Urothelium cell line (cell line): ENCODE results near the gene IQGAP2.

Source experiments
- DNase-seq: peaks from one replicate; pipeline ENCODE4 v3.0.0; 2011; ENCODE audit warnings: low spot score, mixed read lengths
- FAIRE-seq: peaks from 2 replicates; lab custom pipeline; 2011; peaks lifted over from hg19 to GRCh38; lab: Jason Lieb, UNC

Gene IQGAP2

DNA sequence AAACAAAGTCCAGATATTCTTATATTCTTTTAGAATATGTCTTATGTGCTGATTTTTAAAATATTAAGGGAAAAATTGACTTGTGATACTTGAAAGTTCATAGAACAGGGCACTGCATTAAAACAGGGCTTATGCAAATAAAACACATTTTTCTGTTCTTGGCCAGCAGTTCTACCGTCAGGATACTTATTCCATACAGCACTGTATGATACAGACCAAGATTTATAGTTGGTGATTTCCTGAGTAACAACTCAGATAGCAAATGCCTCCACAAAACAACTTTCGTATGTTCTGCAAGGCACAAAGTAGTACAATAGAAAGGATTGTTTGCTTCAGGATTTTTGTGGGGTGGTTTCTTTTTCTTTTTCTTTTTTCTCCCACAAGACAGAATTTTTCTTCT lies 150.2 kb downstream of the IQGAP2 start:
- FAIRE-seq (no peak), DNase-seq (no peak)

DNA sequence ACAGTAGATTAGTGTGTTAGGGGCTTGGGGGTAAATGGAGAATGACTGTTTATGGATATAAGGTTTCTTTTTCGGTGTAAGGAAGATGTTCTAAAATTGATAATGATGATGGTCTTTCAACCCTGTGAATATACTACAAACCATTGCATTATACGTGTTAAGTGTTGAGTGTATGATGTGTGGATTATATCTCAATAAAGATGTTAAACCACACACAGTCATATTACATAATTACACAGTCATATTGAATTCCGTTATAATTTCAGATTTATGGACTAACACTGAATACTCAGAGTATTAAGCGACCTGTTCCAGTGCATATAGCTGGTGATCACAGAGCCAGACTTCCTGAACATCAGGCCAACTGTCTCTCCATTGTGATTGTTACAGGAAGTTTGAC lies 152.0 kb downstream of the IQGAP2 start:
- DNase-seq: no peak

DNA sequence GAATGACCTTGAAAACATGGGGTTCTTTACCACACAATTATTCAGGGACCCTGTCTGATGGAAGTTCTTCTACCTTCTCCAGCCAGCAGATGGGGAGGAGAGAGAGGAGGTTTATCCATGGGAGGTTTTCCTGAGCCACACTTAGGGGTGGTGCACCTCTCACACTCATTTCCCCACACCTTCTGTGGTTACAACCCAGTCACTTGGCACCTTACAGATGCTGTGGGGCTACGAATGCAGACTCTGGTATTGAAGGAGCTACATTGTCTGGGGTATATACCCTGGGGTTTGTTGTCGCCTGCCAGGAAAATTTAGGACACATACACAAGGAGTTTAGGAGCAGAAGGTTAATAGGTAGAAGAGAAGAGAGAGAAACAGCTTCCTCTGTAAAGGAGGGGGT lies 152.6 kb downstream of the IQGAP2 start:
- DNase-seq: no peak
- no peak for FAIRE-seq

More for the DNA sequence above, 152.0 kb downstream of the IQGAP2 start:
- FAIRE-seq: no peak

DNA sequence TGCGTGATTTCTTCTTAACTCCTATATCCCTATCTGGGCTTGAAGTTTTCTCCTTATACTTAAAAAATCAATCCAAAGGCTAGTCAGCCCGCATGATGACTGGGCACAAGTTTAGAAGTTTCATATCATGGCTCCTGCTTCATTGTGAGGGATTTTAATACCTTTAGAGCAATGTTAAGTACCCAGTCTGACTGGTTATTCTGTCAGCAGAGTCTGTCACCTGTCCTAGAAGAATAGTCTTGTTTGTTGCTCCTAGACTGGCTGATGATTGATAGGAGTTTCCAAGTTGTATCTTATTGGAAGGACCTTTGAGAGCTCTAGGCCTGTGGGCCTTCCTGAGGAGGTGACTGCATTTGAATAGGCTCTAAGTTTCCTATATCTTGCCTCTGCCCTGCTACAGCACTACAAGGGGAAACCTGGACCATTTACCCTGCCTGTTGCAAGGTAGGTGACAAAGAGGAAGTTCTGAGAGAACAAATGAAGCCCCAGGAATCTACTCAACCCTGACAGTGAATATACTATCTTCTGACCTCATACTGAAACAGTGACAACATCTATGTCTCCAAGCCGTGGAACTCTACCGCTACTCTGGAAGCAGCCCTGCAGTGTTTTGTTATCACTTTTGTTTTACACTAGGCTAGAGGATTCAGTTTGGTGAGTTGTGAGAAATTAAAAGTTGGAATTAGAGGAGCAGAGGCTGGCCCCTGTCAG lies 153.6 kb downstream of the IQGAP2 start:
- no peak for FAIRE-seq
- DNase-seq: no peak

DNA sequence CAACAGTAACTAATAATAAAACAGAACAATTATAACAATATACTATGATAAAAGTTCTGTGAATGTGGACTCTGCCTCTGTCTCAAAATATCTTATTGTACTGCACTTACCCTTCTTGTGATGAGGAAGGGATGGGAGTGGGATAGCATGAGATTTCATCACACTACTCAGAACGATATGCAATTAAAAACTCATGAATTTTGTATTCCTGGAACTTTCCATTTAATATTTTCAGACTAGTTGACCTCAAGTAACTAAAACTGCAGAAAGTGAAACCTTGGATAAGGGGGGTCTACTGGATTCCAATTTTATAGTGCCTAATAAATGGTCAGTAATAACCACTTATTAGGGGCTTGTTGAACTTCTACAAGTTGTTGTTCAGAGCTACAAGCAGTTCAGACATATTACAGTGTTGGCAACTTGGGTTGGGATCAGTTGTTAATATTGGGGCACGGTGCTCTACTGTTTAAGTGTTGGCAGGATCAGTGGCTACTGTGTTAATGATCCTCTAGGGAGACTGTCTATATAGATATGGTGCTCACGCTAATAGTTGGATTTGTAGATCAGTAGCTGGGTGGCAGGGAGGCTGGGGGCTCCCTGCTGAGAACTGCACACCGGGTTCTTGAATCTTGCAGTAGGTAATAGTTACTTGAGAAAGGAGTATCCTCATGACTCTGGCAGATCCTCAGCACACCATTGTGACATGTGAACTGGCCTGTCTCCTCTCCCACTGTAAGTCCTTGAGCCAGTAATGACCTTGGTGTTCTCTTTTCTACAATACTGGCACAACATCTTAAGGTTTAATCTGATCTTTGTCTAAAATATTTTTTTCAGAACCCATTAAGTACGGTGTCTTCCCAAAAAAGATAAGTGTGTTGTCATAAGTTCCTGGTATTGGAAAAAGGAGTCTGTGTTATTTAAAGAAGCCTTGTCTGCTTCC lies 158.1 kb downstream of the IQGAP2 start:
- no peak for FAIRE-seq
- no peak for DNase-seq

DNA sequence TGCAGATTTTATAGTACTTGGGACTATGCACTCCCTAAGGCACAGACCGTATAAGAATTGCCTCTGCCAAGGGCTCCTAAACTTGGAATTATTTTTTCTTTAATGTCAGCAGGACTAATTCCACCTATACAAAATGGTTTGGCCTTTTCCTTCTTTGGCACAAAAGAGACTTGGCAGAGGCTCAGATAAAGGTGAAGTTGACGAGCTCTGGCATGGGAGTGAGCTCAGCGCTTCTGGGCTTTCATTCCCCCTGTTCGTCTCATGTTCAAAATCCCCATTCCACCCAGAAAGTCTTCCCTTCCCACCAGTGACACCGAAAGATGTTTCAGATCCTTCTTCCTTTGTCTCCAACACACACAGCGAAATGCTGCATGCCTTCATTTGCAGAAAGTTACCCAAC lies 158.9 kb downstream of the IQGAP2 start:
- FAIRE-seq: no peak

DNA sequence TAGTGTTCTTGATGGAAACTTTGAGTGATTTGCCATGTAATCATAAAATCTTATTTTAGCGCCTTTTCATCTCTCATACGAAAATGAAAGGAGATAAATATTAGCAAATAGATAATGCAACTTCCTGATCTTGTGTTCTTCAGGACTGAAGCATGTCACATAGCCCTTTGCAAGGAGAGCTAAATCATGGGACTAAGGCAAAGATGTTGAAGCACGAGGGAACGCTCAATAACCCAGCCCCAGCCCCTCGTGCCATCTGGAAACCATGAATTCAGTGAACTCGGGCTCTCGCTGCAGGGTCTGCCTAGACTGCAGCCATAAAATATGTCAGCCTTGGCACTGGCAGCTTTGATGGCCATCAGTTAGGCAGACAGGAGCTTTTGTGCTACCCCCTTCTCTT lies 161.9 kb downstream of the IQGAP2 start:
- no peak for DNase-seq
- no peak for FAIRE-seq

More for the DNA sequence above, 158.9 kb downstream of the IQGAP2 start:
- no peak for DNase-seq

DNA sequence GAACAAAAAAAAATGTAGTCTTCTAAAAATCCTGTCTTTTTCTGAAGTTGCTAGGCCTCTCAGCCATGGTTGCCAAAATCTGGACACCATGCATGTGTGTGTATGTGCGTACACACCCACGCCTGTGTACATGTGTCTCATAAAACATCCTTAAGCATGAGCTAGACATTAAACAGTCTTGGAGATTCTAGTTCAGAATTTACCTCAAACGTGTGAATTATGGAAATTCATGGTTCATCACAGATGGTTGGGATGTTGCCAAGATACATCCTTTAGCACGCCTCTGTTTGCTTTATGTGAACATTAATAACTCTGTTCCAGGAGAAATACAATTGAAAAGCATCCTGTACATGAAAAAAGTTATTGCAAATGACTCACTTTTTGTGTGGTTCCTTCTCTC lies 167.1 kb downstream of the IQGAP2 start:
- DNase-seq (no peak), FAIRE-seq (no peak)

DNA sequence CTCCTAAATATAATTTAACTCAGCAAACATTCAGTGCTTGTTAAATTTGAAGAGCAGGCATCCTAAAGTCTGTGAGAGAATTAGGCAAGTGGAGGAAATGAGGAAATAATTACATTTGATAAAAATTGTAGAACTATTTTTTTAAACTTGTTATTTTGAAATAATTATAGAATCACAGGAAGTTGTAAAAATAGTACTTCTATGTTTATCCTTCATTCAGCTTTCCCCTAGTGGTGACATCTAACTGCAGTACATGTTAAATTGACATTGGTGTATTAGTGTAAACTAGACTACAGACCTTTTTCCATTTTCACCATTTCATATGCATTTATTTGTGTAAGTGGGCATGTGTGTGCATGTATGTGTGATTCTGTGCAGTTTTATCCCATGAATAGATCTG lies 168.5 kb downstream of the IQGAP2 start:
- DNase-seq (no peak), FAIRE-seq (no peak)

DNA sequence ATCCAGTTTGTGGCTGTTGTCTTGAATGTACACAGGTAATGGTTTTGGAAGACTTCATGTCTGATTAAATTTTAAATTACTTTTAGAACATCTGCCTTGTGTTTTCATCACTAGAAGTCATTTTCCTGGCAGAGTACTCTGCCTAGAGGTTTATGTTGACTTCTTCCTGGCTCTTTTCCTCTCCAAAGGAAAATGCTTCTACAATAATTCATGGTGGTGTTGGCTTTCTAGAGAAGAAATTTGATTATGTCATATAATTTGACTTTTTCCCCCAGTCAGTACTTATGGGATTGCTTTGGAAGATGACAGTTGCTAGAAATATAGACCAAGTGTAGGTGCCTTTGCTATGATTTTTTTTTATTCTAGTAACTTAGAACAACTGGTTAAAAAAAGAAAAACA lies 173.4 kb downstream of the IQGAP2 start:
- DNase-seq: no peak
- FAIRE-seq: no peak

DNA sequence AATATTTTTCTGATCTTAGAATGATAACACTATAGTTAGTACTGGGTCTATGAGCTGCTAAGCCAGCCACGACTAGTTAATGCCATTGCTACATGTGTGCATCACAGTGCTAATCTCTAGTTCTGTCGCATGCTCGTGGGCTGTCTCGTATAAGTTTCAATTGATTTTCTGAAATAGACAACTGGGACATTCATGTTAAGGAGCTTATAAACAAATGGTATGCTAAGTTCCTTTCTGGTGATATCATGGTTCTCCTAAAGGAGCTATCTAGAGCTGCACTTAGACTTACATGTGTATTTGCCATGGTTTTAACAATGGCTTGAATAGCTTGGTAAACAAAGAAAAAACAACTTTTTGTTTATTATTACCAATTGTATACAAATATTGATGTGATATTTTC lies 173.9 kb downstream of the IQGAP2 start:
- FAIRE-seq: no peak
- DNase-seq: no peak

DNA sequence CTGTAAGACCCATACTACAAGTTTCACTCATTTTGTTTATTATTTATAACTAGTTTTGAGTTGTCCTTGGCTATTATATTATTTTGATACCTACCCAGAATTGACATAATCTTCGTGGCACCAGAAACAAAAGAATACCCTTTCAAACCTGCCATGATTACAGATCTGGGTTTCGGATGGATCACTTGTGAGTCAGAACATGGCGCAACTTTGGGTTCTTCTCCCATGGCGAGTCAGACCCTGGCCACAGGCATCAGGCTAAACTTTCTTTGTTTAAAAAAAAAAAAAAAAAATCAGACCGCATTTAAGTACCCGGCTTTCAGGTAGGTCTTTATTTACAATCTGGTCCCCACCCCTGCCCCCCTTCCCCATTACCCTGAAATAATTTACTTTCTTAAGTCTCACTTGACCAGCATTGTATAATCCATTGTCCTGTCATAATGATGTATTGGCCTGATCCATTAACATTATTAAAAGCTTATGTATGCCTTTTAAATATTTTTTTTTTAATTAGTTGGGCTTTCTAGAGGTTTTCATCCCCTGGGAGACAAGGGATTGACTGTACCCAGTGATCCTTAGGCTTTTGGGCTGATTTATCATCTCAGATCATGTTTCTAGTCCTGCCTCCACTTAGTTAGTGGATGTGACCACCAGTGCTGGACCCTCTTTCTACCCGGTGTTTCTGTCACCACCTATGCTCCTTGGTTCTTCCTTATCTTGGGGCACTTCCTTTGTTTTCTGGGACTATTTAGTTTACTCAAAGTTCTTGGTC lies 176.3 kb downstream of the IQGAP2 start:
- FAIRE-seq (no peak), DNase-seq (no peak)

DNA sequence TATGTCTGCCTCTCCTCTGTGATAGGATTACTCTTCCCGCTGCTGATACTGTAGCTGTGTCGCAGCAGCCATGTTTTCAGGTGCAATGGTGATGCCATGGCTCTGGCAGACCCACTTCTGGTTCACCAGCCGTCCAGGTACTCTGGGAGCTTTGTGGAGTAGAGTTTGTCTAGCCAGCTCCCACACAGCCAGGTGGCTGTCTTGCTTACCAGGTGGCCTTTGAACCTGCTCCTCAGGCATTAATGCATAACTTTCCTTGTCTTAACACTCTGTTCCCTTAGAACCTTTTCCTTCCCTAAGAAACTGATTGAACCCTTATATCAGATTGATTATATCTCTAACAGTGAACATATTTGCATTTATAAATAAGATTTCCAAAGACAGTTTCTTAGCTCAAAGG lies 177.9 kb downstream of the IQGAP2 start:
- DNase-seq: no peak
- FAIRE-seq: no peak

DNA sequence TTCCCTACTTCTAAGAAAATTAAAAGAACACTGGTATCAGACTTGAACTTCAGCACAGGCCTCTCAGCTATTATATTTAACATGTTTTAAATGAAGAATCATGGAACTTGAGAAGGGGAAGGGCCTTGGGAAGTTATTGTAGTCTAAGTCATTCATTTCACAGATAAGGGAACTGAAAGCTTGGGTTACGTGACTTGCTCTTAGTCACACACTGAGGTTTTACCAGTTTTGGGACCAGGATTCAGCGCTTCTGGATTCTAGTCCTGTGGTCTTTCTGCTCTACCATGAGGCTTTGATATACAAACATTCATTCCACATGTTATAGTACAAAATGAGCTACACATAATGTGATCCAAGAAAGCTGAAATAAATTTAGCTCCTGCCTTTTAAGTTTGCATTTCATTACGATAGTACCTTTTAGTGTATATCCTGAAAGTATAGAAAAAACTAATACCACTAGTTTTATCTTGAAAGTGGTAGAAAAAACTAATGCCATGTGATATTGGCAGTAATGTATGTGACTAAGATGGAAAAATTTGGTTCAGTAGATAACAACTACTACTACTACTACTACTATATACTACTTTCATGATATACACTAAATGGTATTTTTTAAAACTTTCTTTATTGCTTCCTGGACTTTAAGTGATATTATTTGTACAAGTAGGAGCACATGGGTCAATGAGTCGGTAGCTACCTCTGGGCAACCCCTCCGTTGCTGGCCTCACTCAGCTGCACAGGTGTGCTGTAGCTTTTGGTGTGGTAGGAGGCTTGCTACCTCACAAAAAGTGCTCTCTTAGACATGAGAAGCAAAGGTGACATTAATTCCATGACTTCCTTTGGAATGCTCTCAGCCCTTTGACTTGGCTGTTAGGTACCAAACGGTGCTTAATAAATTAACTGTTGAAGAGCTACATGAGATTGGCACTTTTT lies 179.4 kb downstream of the IQGAP2 start:
- FAIRE-seq (no peak), DNase-seq (no peak)

DNA sequence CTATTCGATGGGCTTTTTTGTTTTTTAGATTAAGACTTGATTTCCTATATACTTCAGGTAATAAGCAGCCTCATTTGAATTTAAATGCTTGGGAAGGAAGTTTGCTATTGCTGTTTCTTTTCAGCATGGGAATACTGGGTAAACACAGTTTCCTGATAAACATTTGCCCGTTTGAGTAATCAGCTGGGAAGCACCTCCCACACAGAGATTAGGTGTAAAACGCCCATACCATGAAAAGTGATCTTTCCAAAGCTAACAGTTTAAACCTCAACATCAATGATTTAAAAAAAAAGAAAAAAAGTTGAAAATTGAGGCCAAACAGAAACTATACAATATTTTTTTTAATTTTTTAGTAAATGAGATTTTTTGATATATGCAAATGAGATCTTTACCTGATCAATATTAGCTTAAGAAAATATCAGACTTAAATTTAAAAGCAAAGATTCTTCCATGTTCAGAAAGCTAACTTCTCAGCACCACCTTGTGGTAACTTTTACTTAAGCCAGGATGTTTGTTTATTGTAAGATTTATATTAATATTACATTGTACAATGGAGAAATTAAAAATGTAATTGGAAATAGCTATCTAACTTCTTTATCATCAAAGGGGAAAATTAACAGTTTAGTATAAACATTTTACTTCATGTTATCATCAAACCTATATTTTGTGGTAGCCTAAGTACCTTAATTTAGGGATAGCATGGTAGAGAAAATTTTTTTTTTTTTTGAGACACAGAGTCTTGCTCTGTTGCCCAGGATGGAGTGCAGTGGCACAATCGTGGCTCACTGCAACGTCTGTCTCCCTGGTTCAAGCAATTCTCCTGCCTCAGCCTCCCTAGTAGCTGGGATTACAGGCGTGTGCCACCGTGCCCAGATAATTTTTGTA lies 180.3 kb downstream of the IQGAP2 start:
- DNase-seq (no peak), FAIRE-seq (no peak)

DNA sequence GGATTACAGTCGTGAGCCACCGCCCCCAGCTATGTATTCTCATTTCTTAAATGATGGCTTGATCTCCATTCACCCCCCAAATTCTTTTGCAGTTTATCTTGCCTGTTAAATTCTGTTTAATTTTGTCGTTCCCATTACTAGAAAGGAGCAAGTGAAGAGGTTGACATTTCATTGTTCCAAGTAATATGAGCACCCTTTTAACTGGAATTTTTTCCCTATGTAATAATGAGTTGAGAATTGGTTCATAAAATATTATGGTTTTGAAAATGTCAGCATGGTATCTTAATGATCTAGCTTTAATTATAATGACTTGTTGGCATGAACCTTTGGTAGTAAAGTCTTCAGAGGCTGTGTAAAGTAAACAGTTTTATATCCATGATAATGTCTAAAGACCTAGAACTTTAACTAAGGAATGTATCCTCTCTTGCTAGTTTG lies 182.7 kb downstream of the IQGAP2 start:
- DNase-seq: no peak
- no peak for FAIRE-seq

DNA sequence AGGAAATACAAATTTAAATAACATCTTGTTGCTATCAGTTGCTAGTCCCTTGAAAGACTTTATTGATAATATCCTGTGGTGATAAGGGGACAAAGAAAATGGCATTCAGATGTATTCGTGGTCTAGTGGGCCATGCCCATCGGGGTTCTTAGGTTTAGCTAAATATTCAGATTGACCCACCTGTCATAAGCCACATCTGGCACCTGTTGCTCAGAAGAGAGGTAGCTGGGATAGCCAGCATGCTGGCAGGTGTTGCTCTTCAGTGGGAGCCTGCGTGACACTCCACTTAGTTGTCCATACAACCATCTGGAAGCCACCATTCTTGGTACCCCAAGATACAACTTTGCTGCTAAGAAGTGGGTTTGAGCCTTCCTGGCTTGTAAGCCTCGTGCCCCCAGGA lies 183.4 kb downstream of the IQGAP2 start:
- no peak for FAIRE-seq

DNA sequence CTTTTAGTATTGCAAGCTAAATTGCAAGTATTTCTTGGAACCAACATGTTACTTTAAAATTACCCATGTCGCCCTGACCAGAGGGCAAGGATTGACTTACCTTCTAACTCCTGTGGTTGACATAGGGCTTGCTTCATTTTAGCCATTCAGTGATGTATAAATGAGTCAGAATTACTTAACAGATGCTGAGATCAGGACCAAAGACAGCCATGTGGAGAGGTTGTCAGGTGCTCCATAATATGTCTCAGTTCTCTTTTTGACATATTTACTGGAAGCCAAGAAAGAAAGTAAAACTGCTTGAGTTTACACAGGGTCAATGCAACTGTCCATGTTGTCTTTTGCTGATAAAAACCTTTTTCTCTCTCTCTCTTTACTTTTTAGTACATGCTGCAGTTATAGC lies 186.9 kb downstream of the IQGAP2 start:
- FAIRE-seq (no peak), DNase-seq (no peak)

More for the DNA sequence above, 183.4 kb downstream of the IQGAP2 start:
- no peak for DNase-seq

DNA sequence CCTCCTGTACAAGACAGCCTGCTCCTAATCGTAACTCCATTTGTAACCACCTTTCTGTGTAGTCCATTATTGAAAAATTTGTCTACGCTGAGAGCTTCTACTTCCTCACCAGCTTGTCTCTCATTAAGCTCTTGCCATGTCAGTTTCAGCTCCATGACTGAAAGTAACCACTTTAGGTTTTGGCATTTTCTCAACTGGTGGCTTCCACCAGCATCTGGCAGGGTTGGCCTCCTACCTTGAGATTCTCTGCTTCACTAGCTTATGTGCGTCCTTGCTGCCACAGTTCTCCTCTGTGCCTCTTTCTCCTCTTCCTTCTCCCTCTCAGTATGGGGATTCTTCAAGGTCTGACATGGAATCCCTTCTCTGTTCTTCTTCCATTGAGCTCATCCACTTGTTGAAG lies 188.3 kb downstream of the IQGAP2 start:
- DNase-seq (no peak), FAIRE-seq (no peak)
